GM03348 (cell line): ENCODE measurements around the gene OGDH.
A peak's percentile ranks its signal among the peaks of the same experiment; 100 is the strongest.

ENCODE experiments used
- DNase-seq: peaks from one replicate; pipeline ENCODE4 v3.0.0; 2012; ENCODE audit warnings: low spot score

The OGDH gene

GRCh38 chr7:44637788-44638594 lies 31.6 kb downstream of the OGDH start:
- DNase-seq, result peak; percentile 78

DNA sequence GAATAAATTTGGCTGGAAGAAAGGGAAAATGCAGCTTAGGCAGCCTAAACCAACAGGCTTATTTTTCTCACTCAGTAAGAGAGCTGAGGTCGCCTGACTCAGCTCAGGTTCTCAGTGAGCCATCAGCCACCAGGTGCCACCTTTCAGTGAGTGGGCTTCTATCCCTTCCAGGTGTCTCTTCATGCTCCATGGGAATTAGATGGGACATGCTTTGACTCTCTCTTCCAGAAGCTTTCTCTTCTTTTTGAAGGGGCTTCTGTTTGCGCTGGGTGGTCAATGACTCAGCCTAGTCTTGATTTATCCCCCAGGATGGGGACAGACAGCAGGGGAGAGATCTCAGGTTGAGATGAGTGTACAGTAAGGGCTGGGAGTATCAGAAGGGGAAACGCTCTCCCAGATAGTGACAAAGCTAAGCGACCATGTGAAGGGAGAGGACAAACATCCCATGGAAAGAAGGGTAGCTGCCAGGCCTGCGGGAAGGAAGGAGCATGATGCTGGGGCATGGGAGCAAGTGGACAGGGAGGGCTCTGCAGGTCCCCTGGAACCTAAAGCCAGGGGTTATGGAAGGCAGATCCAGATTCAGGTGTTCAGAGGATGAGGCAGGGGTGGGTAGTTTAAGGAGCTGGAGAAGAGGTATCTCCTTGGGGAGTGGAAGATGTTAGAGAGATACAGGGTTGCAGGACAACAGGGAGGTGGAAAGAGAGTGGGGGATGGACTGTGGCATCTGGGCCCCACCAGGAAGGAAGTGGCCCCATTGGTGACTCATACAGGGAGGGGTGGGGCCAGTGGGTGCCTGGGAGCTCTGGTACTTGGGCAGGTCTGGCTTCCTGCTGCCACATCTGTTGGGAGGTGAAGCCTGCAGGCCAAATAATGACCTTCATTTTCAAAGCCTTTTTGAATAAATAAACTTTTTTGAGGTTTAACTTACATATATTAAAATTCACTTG lies 32.5 kb downstream of the OGDH start:
- peak; percentile 88 for DNase-seq

DNA sequence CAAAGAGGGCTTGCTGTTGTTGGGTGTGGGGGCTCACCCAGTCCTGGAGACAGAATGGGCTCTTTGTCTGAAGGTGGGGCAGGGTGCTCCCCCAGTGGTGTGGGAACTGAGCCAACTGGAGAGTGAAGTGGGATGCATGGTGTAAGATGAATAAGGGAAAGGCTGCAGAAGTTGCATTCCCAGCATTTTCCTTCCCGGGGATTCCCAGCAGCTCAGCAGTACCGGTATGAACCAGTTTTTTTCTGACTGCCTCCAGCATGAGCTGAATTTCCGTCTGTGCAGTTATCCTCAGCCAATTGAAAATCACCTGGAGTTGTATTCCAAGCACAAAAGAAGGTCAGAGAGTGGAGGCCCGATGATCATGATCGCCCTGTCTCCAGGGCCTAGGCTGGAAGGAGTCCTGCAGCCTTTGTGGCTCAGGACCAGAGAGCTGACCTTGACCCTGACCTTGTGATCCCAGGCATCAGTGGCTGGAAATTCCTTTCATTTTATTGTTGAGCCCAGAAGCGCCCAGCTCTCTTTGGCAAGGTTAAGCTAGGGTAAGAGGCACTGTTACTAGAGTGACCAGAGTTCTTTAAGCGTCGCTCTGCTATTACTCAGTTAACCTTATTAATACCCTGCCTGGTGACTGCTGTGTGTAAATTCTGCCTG lies 33.4 kb downstream of the OGDH start:
- peak; percentile 74 for DNase-seq

DNA sequence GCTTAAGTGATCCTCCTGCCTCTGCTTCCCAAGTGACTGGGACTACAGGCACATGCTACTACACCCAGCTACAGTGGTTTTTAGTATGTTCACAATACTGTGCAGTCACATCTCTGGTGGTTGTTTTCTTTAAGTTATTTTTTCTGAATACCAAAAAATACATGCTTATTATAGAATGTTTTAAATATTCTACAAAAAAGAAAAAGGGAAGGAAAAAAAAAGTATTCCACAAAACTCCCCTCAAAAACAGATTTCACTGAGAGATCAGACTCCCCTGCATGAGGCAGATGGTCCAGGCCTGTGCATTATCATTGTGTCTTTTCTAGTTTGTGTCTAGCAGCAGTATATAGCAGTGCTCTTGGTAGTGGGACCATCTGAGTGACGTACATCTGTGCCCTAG lies 36.8 kb downstream of the OGDH start:
- no peak for DNase-seq

DNA sequence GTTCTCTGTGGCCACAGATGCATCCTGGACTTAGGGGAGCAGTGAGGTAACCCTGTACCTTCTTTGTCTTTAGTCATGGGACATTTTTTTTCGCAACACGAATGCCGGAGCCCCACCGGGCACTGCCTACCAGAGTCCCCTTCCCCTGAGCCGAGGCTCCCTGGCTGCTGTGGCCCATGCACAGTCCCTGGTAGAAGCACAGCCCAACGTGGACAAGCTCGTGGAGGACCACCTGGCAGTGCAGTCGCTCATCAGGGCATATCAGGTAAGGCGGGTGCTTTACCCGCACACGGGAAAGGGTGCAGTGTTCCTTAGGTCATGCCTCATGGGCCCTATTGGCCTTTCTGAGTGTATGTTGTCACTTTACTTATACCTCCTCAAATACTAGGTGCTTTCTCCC lies 38.8 kb downstream of the OGDH start:
- DNase-seq, result no peak

- no peak for DNase-seq
Measured at GRCh38 chr7:44645696-44646095, 39.3 kb downstream of the OGDH start.

DNA sequence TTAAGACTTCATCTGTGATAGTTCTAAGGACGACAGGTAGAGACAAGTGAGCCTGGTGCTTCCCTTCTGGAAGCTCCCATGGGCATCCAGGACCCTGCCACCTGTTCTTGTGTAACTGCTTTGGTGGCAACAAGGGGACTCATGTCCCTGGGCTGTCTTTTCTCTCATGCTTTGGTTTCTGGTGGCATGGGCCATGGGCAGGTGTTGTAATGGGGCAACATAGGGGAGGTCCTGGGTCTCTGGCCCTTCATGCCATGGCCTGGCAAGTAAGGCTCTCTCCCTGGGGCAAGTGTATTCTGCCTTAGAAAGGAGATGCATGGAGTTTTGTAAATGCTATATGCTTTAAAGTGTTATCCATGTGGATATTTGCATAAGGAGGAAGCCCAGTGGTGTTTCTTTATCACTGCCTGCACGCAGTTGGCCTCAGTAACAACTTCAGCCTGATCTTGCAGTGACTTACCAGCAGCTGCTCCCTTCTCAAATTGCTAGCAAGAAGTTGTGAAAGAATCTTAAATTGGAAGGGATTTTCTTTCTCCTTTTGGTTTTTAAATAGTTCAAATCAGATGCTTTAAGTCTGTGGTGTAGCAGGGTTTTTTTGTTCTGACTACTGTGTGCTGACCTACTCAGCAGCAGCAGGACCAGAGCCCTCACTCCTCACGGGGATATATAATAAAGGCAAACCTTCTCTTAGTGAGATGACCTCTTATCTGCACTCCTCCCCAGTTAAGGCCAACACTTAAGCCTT lies 39.9 kb downstream of the OGDH start:
- DNase-seq, result no peak

- DNase-seq, result no peak
Measured at GRCh38 chr7:44646921-44647636, 40.7 kb downstream of the OGDH start.

DNA sequence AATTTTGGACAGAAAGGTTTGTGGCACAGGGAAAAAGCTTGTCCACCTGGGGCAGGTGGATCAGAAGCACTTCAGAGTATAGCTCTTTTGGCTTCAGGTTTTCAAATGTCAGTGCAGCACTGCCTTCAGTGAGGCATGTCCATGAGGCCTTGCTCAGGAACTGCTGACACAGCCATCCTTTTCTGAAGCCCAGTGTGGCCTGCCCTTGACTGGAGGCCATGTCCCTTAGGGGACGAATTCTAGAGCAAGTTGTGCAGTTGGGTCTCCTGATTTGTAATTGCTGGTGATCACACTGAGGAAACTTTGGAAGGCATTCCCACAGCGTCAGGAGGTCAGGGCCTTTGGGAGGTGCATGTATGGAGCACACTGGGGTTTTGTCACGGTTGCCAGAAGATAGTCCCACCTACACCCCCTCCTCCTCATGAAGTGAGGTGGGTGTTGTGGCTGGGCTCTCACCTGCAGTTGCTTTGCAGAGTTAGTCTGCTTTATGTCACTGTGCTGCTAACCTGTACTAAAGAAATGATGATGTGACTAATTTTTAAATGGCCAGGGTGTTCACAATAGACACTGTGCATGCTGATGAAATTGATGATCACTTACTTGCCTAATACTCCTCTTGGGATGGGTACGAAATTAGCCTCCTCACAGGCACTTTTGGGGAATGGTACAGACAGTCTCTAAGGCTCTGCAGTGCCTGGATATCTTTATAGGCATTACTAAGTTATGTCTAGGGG lies 41.7 kb downstream of the OGDH start:
- DNase-seq, result no peak

GRCh38 chr7:44650242-44650641 lies 43.8 kb downstream of the OGDH start:
- no peak for DNase-seq

GRCh38 chr7:44650772-44651171 lies 44.3 kb downstream of the OGDH start:
- DNase-seq, result no peak

DNA sequence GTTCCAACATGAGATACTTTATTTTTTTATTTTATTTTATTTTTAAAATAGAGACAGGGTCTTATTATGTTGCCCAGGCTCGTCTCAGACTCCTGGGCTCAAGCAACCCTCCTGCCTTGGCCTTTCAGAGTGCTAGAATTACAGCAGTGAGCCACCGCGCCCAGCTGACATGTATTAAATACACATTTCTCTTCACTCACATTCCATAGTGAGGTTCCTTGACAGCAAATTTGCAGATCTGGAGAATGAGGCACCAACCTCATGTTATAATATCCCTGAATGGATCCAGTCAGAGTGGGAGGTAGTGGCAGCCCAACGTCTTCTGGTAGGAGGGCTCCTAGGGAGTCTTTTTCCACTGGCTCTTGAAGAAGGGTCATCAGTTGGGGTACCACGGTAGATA lies 46.1 kb downstream of the OGDH start:
- DNase-seq, result no peak

DNA sequence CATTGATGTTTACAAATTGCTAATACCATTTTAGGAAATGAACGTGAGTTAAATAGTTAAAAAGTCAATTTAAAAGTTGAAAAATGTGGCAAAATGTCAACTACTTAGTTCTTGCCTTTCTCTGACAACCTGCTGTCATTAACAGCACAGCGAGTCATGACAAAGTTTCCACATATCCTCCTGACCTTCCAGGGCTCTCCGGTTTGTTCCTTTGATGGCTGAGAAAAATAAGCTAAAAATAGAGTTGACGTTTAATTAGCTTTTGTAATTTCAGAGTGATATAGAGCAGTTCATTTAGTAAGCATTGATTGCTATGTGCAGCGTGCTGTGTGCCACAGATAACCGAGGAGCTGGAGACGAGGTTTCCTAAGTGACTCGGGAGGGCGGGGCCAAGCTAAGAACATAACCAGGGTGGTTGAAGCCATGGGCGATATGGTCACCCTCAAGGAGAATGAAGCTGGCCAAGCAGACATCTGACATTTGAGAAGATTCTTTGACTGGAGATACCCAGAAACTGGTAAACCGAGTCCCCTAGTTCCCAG lies 47.9 kb downstream of the OGDH start:
- no peak for DNase-seq

GRCh38 chr7:44655341-44655740 lies 48.9 kb downstream of the OGDH start:
- no peak for DNase-seq

DNA sequence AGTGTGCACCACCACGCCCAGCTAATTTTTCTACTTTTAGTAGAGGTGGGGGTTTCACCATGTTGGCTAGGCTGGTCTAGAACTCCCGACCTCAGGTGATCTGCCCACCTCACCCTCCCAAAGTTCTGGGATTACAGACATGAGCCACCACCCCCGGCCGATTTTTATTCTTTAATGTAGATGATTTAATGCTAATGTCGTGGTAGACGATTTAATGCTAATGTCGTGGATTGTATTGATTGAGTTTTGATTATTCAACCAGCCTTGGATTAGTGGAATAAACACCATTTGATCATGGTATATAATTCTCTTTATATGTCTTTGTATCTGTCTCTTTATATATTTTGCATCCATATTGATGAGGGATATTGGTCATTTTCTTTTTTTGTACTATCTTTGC lies 52.6 kb downstream of the OGDH start:
- DNase-seq, result no peak

DNA sequence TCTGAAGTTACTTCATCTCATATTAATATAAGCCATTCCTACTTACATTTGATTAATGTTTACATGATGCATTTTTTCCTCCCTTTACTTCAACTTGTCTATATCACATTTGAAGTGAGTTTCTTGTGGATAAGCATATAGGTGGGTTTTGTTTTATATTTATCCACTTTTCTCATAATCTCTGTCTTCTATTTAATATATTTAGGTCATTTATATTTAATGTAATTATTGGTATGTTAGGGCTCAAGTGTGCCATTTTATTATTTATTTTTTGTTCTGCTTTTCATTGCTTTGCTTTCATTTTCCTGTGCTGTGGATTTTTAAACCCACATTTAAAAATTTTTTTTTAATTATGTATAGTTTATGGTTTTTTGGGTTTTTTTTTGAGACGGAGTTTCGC lies 54.8 kb downstream of the OGDH start:
- DNase-seq, result no peak

DNA sequence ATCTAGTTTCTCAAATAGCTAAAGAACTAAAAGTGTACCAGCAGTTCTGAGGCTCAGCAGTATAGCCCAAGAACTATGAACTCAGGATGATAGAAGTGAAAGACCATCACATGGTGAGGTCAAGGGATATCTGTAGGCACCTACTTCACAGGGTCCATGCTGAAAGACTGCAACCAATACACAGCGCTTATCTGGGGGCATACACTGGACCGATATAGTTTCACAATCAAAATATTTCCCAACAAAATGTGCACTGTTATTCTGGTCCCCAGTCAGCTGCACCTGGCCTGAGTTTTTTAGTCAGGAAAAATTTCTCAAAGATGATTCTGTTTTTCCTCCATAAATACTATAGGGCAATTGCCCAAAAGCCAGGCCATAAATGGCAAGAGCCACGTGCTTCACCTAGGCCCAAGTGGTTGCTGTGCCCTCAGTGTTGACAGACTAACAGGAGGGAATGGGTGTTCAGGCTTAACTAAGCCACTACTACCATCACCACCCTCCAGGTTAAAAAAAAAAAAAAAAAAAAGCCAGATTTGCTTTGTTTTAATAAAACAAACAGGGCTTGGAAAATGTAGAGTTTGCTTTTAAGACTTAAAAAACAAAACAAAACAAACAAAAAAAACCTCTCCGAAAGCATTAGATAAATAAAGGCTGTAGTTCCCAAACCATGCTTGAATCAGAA lies 58.5 kb downstream of the OGDH start:
- DNase-seq, result no peak

DNA sequence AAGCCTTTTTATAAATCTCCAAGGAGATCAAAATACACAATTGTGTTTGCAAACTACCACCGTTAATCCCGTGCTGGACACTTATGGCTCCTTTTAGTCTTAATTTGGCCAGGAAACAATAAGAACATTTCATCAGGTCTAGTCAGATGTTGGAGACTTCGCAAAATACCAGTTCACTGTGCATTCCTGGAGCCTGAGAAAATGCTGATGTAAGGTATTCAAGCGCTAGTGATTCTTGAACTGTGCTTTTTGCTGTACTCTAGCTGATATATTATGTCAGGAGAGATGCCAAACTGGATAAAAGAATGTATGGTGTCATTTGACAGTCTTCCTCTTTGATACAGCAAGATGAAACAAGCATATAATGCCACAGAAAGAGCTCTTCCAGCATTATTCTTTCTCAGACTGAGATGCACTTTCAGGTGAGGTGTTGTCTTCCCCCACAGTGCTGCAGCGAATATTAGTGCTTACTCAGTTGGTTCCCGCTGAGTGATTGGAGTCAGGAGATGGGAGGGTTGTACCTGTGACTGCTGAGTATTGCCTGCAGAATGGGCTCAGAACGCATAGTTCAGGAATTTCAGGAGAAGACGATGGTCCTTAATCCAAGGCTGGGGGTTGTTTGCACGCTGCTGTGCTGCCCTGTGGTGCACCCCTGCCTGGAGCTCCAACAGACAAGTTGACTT lies 59.2 kb downstream of the OGDH start:
- peak; percentile 82 for DNase-seq

GRCh38 chr7:44666566-44666965 lies 60.1 kb downstream of the OGDH start:
- no peak for DNase-seq
